OCI-LY1 (cell line): Measurements from ENCODE around the gene RAN.
A peak's percentile ranks its signal among the peaks of the same experiment; 100 is the strongest.

ENCODE experiments used
- H2AFZ ChIP-seq: fragments of 200-600 bp; sonication (generic), shearing (Covaris generic); 2 replicates; pipeline ENCODE4 v1.6.0; 2014; ENCODE audit warnings: antibody characterized with exemption, mild to moderate bottlenecking, low read length
- H3F3A ChIP-seq: fragments of 200-600 bp; sonication (generic), shearing (Covaris generic); 2 replicates; pipeline ENCODE4 v1.6.0; 2014; ENCODE audit warnings: mild to moderate bottlenecking, antibody characterized with exemption, low read length, moderate library complexity; ENCODE audit not compliant: insufficient read depth
- H3K27ac ChIP-seq: fragments of 200-600 bp; sonication (generic); 2 replicates; pipeline ENCODE4 v1.5.1; 2014; ENCODE audit warnings: low read length, mixed run types, mild to moderate bottlenecking, low read depth; ENCODE audit not compliant: poor library complexity, severe bottlenecking
- H3K27me3 ChIP-seq: fragments of 200-600 bp; sonication (generic); 2 replicates; pipeline ENCODE4 v1.6.0; 2014; ENCODE audit warnings: antibody characterized with exemption, mild to moderate bottlenecking, low read length, moderate library complexity; ENCODE audit not compliant: insufficient read depth
- H3K36me3 ChIP-seq: fragments of 200-600 bp; sonication (generic); 2 replicates; pipeline ENCODE4 v1.6.1; 2014; ENCODE audit warnings: mild to moderate bottlenecking, antibody characterized with exemption, low read length, moderate library complexity, mixed read lengths; ENCODE audit not compliant: insufficient read depth
- H3K4me1 ChIP-seq: fragments of 200-600 bp; sonication (generic); 2 replicates; pipeline ENCODE4 v1.5.1; 2014; ENCODE audit warnings: mild to moderate bottlenecking, low read length, moderate library complexity; ENCODE audit not compliant: insufficient read depth, severe bottlenecking
- H3K4me2 ChIP-seq: fragments of 200-600 bp; sonication (generic), shearing (Covaris generic); 2 replicates; pipeline ENCODE4 v1.6.1; 2014; ENCODE audit warnings: low read length
- H3K4me3 ChIP-seq: fragments of 200-600 bp; sonication (generic); 2 replicates; pipeline ENCODE4 v1.5.1; 2014; ENCODE audit warnings: low read length, low read depth, mild to moderate bottlenecking, mixed read lengths; ENCODE audit not compliant: poor library complexity, severe bottlenecking
- H3K79me2 ChIP-seq: fragments of 200-600 bp; shearing (Covaris generic); 2 replicates; pipeline ENCODE4 v1.6.1; 2016; ENCODE audit warnings: mixed run types, low read length, mixed read lengths; ENCODE audit not compliant: insufficient read depth
- H3K9ac ChIP-seq: fragments of 200-600 bp; sonication (generic), shearing (Covaris generic); 2 replicates; pipeline ENCODE4 v1.6.1; 2014; ENCODE audit warnings: mild to moderate bottlenecking, low read length, mixed read lengths
- H3K9me2 ChIP-seq: fragments of 200-600 bp; sonication (generic), shearing (Covaris generic); 2 replicates; pipeline ENCODE4 v1.6.1; 2014; ENCODE audit warnings: low read depth, mild to moderate bottlenecking, low read length, mixed read lengths
- H3K9me3 ChIP-seq: fragments of 200-600 bp; shearing (Covaris generic); 2 replicates; pipeline ENCODE4 v1.6.1; 2014; ENCODE audit warnings: low read length, mixed read lengths
- H4K20me1 ChIP-seq: fragments of 200-600 bp; sonication (generic), shearing (Covaris generic); 2 replicates; pipeline ENCODE4 v1.6.0; 2016; ENCODE audit warnings: mild to moderate bottlenecking, low read length; ENCODE audit not compliant: insufficient read depth
- CTCF ChIP-seq: fragments of 200-600 bp; sonication (generic), shearing (Covaris generic); IDR thresholded peaks from 2 replicates; pipeline ENCODE4 v1.5.1; 2017; ENCODE audit warnings: mild to moderate bottlenecking, antibody characterized with exemption, low read length, moderate library complexity, mixed read lengths
- EZH2 ChIP-seq: fragments of 200-600 bp; sonication (generic), shearing (Covaris generic); IDR thresholded peaks from 2 replicates; pipeline ENCODE4 v1.8.0; 2017; ENCODE audit warnings: borderline replicate concordance, mixed run types, mild to moderate bottlenecking, antibody characterized with exemption, low read length, moderate library complexity, mixed read lengths

The RAN gene

GRCh38 chr12:130830246-130830551, 41.7 kb upstream of the RAN start:
- Histone ChIP-seq H3K4me2 (no peak overlapping the region), H3K36me3 (peaks cover 7% of the 10 kb centered on the region; the same call in 1 of the 2 replicates)

GRCh38 chr12:130831246-130831645, 40.6 kb upstream of the RAN start:
- Histone ChIP-seq H3K27ac (peak overlapping the region; percentile 33), H2AFZ (no peak overlapping the region), H3K27me3 (no peaks in the 10 kb centered on the region), H3F3A (no peaks in the 10 kb centered on the region), H4K20me1 (no peaks in the 10 kb centered on the region), H3K4me1 (peaks cover 62% of the 10 kb centered on the region), H3K36me3 (no peaks in the 10 kb centered on the region), H3K9me2 (no peaks in the 10 kb centered on the region), H3K9me3 (no peaks in the 10 kb centered on the region), H3K79me2 (no peaks in the 10 kb centered on the region; the same call in none of the 2 replicates), H3K4me2 (no peak overlapping the region), H3K9ac (no peak overlapping the region), H3K4me3 (no peak overlapping the region)
- TF ChIP-seq EZH2 (no peak), CTCF (no peak)

More at GRCh38 chr12:130830246-130830551, 41.7 kb upstream of the RAN start:
- H2AFZ ChIP-seq = no peak overlapping the region
- H3K27ac ChIP-seq = no peak overlapping the region
- H3K79me2 ChIP-seq = no peaks in the 10 kb centered on the region; the same call in none of the 2 replicates
- H3K27me3 ChIP-seq = no peaks in the 10 kb centered on the region
- TF ChIP-seq CTCF = no peak
- TF ChIP-seq EZH2 = no peak
- no peaks in the 10 kb centered on the region for H3K9me3 ChIP-seq
- H3F3A ChIP-seq = no peaks in the 10 kb centered on the region
- H3K9me2 ChIP-seq = no peaks in the 10 kb centered on the region
- no peak overlapping the region for H3K4me3 ChIP-seq
- no peaks in the 10 kb centered on the region for H4K20me1 ChIP-seq
- H3K4me1 ChIP-seq = peaks cover 60% of the 10 kb centered on the region
- no peak overlapping the region for H3K9ac ChIP-seq

GRCh38 chr12:130831876-130832405, 39.9 kb upstream of the RAN start:
- Histone ChIP-seq H3K9me2 (no peaks in the 10 kb centered on the region), H3K27ac (peak overlapping the region; percentile 41), H3K36me3 (no peaks in the 10 kb centered on the region), H2AFZ (no peak overlapping the region), H3K4me2 (no peak overlapping the region; the same call in 1 of the 2 replicates), H3K4me3 (no peak overlapping the region), H4K20me1 (no peaks in the 10 kb centered on the region), H3K4me1 (peaks cover 66% of the 10 kb centered on the region), H3K79me2 (no peaks in the 10 kb centered on the region; the same call in none of the 2 replicates), H3F3A (no peaks in the 10 kb centered on the region), H3K9ac (no peak overlapping the region), H3K27me3 (no peaks in the 10 kb centered on the region), H3K9me3 (no peaks in the 10 kb centered on the region)
- no peak for TF ChIP-seq CTCF
- no peak for TF ChIP-seq EZH2
